Measurements from ENCODE around the gene GAS2. TPM values are rescaled to one million over a fixed set of nuclear protein-coding genes. Genes with fewer than 3 reads are reported as not detected.

The GAS2 gene
- total and polyA plus RNA-seq, 9 of the 15 experiments (the other 6 are each of a cell fraction or from before 2014, with no cell fraction given): 0.77 to 1.9 (median 1.1) TPM

- TF ChIP-seq HMGN3 (IDR thresholded peaks at IDR 0.05; ENCODE audit: borderline replicate concordance, extremely low read depth, insufficient read length, low read depth, low read length) (no peak), GATAD2B (IDR thresholded peaks at IDR 0.05; ENCODE audit: borderline replicate concordance) (no peak), ZNF217 (CRISPR knock-in tag; IDR thresholded peaks at IDR 0.05) (no peak), RAD51 (IDR thresholded peaks at IDR 0.05; ENCODE audit: borderline replicate concordance, low read depth) (no peak), GABPA (tag; conservative IDR thresholded peaks at IDR 0.05; ENCODE audit: low read depth) (peak; percentile 89), ETV5 (CRISPR knock-in tag; IDR thresholded peaks at IDR 0.05; ENCODE audit: low read depth) (no peak), NR4A1 (CRISPR knock-in tag; IDR thresholded peaks at IDR 0.05) (0 out of 2 replicates have a peak, but pooled peaks have one; percentile 50), NR4A1 (tag; IDR thresholded peaks at IDR 0.05) (no peak), ZNF175 (CRISPR knock-in tag; IDR thresholded peaks at IDR 0.05; ENCODE audit: low read depth) (no peak), ZFP1 (CRISPR knock-in tag; IDR thresholded peaks at IDR 0.05) (no peak), ZNF12 (CRISPR knock-in tag; IDR thresholded peaks at IDR 0.05) (0 out of 2 replicates have a peak, but pooled peaks have one; percentile 40), MNT (conservative IDR thresholded peaks at IDR 0.05) (peak; percentile 72 to 90), MAZ (CRISPR knock-in tag; conservative IDR thresholded peaks at IDR 0.05 in 1 of 2, IDR thresholded peaks at IDR 0.05 in 1 of 2) (peak in 1 of 2 experiments; percentile 58; a peak in 2 of 4 replicates), ZNF780A (CRISPR knock-in tag; IDR thresholded peaks at IDR 0.05) (no peak), CEBPZ (IDR thresholded peaks at IDR 0.05; ENCODE audit: borderline replicate concordance, low read depth, low read length) (peak; percentile 37; the same call in 1 of the 2 replicates), ATF7 (IDR thresholded peaks at IDR 0.05) (peak; percentile 57), ZBTB9 (CRISPR knock-in tag; IDR thresholded peaks at IDR 0.05) (no peak), SNIP1 (IDR thresholded peaks at IDR 0.05; ENCODE audit: low read depth) (no peak), KAT2B (IDR thresholded peaks at IDR 0.05; ENCODE audit: low read depth, low read length) (no peak), ZNF232 (CRISPR knock-in tag; IDR thresholded peaks at IDR 0.05) (no peak)
Measured at GRCh38 chr11:22625448-22626287, 40.7 kb upstream of the GAS2 start, which contains the start of gene FANCF (continued).

All from K562 (cell line).